ENCODE measurements around the gene TMEM59L. TPM values are rescaled to one million over a fixed set of nuclear protein-coding genes. Genes with fewer than 3 reads are reported as not detected.

The TMEM59L gene
- total and polyA plus RNA-seq, 2 of the 13 experiments (the other 11 are each of a cell fraction or from before 2014, with no cell fraction given), result 0.97 to 5.5 TPM

DNA sequence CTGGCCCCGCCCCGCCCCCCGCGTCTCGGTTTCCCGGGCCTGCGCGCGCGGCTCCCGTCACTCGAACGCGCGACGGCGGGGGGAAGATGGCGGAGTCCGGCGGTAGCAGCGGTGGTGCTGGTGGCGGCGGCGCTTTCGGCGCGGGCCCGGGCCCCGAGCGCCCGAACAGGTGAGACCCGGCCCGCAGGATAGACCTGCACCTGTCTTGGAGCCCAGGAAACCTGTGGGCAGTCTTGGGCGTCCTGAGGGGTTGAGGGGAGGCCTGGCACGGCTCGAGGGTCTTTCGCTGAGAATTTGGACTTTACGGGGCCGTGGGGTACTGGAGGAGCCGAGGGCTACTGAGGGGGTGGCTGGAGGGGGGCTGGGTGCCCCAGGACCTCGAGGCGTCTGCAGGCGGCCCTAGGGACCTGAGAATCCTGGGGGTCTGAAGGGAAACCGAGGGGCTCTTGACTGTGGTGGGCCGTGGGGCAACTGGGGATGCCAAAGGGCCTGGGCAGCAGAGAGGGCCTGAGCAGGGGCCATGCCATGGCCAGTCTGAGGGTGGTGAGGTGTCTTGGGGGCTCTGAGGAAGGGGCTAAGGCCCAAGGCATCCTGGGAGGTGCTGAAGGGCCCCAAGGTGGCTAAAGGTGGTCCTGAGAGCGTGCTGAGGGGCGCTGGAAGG lies 24.4 kb downstream of the TMEM59L start, which contains the start of gene KLHL26 (continued):
- TF ChIP-seq, protein P1, sequence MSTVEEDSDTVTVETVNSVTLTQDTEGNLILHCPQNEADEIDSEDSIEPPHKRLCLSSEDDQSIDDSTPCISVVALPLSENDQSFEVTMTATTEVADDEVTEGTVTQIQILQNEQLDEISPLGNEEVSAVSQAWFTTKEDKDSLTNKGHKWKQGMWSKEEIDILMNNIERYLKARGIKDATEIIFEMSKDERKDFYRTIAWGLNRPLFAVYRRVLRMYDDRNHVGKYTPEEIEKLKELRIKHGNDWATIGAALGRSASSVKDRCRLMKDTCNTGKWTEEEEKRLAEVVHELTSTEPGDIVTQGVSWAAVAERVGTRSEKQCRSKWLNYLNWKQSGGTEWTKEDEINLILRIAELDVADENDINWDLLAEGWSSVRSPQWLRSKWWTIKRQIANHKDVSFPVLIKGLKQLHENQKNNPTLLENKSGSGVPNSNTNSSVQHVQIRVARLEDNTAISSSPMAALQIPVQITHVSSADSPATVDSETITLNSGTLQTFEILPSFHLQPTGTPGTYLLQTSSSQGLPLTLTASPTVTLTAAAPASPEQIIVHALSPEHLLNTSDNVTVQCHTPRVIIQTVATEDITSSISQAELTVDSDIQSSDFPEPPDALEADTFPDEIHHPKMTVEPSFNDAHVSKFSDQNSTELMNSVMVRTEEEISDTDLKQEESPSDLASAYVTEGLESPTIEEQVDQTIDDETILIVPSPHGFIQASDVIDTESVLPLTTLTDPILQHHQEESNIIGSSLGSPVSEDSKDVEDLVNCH (CRISPR knock-in tag; IDR thresholded peaks at IDR 0.05), result no peak
- TF ChIP-seq HOXA3 (CRISPR knock-in tag; IDR thresholded peaks at IDR 0.05) (peak; percentile 59; the same call in 1 of the 2 replicates), ELF1 (CRISPR knock-in tag; IDR thresholded peaks at IDR 0.05) (no peak), CREB1 (IDR thresholded peaks at IDR 0.05) (0 out of 2 replicates have a peak, but pooled peaks have one; percentile 3), CREB1 (CRISPR knock-in tag; IDR thresholded peaks at IDR 0.05) (no peak), ASH2L (IDR thresholded peaks at IDR 0.05; ENCODE audit: insufficient read length, low read depth, low read length) (peak; percentile 55), ZNF629 (CRISPR knock-in tag; conservative IDR thresholded peaks at IDR 0.05) (no peak), TBL1XR1 (IDR thresholded peaks at IDR 0.05; ENCODE audit: borderline replicate concordance, low read length, partially characterized antibody) (no peak), ZNF501 (CRISPR knock-in tag; IDR thresholded peaks at IDR 0.05) (0 out of 2 replicates have a peak, but pooled peaks have one; percentile 37), REXO4 (CRISPR knock-in tag; IDR thresholded peaks at IDR 0.05; ENCODE audit: borderline replicate concordance) (peak; percentile 53; the same call in 1 of the 2 replicates), FOXJ3 (CRISPR knock-in tag; IDR thresholded peaks at IDR 0.05; ENCODE audit: borderline replicate concordance) (no peak), KAT8 (CRISPR knock-in tag; IDR thresholded peaks at IDR 0.05) (peak; percentile 36; the same call in 1 of the 2 replicates), HOXA9 (CRISPR knock-in tag; IDR thresholded peaks at IDR 0.05; ENCODE audit: borderline replicate concordance) (0 out of 2 replicates have a peak, but pooled peaks have one; percentile 49), MAZ (IDR thresholded peaks at IDR 0.05; ENCODE audit: borderline replicate concordance, low read depth, low read length) (no peak), MAZ (CRISPR knock-in tag; IDR thresholded peaks at IDR 0.05; ENCODE audit: low read depth) (peak; percentile 34; the same call in 1 of the 2 replicates), NRL (CRISPR knock-in tag; IDR thresholded peaks at IDR 0.05; ENCODE audit: borderline replicate concordance) (no peak)
- TF ChIP-seq, protein P2, sequence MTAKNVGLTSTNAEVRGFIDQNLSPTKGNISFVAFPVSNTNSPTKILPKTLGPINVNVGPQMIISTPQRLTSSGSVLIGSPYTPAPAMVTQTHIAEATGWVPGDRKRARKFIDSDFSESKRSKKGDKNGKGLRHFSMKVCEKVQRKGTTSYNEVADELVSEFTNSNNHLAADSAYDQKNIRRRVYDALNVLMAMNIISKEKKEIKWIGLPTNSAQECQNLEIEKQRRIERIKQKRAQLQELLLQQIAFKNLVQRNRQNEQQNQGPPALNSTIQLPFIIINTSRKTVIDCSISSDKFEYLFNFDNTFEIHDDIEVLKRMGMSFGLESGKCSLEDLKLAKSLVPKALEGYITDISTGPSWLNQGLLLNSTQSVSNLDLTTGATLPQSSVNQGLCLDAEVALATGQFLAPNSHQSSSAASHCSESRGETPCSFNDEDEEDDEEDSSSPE (CRISPR knock-in tag; IDR thresholded peaks at IDR 0.05), result peak; percentile 49; the same call in 1 of the 2 replicates
- TF ChIP-seq, protein P3, sequence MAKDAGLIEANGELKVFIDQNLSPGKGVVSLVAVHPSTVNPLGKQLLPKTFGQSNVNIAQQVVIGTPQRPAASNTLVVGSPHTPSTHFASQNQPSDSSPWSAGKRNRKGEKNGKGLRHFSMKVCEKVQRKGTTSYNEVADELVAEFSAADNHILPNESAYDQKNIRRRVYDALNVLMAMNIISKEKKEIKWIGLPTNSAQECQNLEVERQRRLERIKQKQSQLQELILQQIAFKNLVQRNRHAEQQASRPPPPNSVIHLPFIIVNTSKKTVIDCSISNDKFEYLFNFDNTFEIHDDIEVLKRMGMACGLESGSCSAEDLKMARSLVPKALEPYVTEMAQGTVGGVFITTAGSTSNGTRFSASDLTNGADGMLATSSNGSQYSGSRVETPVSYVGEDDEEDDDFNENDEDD (CRISPR knock-in tag; IDR thresholded peaks at IDR 0.05; ENCODE audit: borderline replicate concordance), result peak; percentile 49; the same call in 1 of the 2 replicates
